B cell (primary cell): ENCODE measurements around the gene SLC25A52. TPM values are rescaled to one million over a fixed set of nuclear protein-coding genes. Genes with fewer than 3 reads are reported as not detected.

Experiments
- ATAC-seq: fragments of 200-7000 bp; cut with Tn5 transposase; one replicate; pipeline ENCODE4 v1.10.0; 2021; ENCODE audit warnings: low read depth, mild to moderate bottlenecking, moderate number of reproducible peaks, moderate library complexity
- CTCF ChIA-PET: fragments of 350-600 bp; sonication (Branson Sonifier 250); formaldehyde crosslinking; loops from one replicate; lab custom pipeline; 2021; ENCODE audit warnings: antibody characterized with exemption, inconsistent platforms; lab: Charles Lee
- POLR2A ChIA-PET: fragments of 350-600 bp; sonication (Branson Sonifier 250); formaldehyde crosslinking; loops from one replicate; lab custom pipeline; 2021; ENCODE audit warnings: antibody characterized with exemption; lab: Charles Lee
- DNase-seq: peaks from one replicate; pipeline ENCODE4 v3.0.0; 2013
- H2AFZ ChIP-seq: 2 replicates; pipeline ENCODE4 v1.6.1; 2012; ENCODE audit warnings: mild to moderate bottlenecking, low read depth, low read length; ENCODE audit not compliant: insufficient read depth, poor library complexity, severe bottlenecking
- H3K27ac ChIP-seq, 2 donors: 1 replicate in 1 of 2; 2 replicates in 1 of 2; pipeline ENCODE4 v1.5.1; 2012 to 2013; ENCODE audit warnings: low read length in 2 of 2, mild to moderate bottlenecking in 2 of 2, moderate library complexity in 1 of 2
- H3K27me3 ChIP-seq, 4 experiments: fragments of 200-600 bp in 1 of 4; sonication (generic) in 1 of 4; replicated peaks in 1 of 4; 1 replicate in 2 of 4; 2 replicates in 2 of 4; pipeline versions ENCODE4 v1.6.1 to v1.7.0; 2013 to 2016; ENCODE audit warnings: low read length in 3 of 4, mild to moderate bottlenecking in 2 of 4, mixed read lengths in 1 of 4, moderate library complexity in 1 of 4; ENCODE audit not compliant: insufficient read depth in 4 of 4, control insufficient read depth in 3 of 4; ENCODE audit errors: control extremely low read depth in 1 of 4
- H3K36me3 ChIP-seq, 2 experiments: replicated peaks in 1 of 2; 1 replicate in 1 of 2; 2 replicates in 1 of 2; pipeline versions ENCODE4 v1.6.1 to v1.7.1; 2013; ENCODE audit warnings: low read length in 1 of 2; ENCODE audit not compliant: insufficient read depth in 2 of 2, control insufficient read depth in 1 of 2; ENCODE audit errors: control extremely low read depth in 1 of 2, extremely low read depth in 1 of 2
- H3K4me1 ChIP-seq, 2 donors: fragments of 200-600 bp in 1 of 2; sonication (generic) in 1 of 2; 1 replicate in 1 of 2; 2 replicates in 1 of 2; pipeline versions ENCODE4 v1.5.1 to v1.6.1; 2013 to 2017; ENCODE audit warnings: low read length in 2 of 2; ENCODE audit not compliant: control insufficient read depth in 2 of 2, insufficient read depth in 2 of 2
- H3K4me2 ChIP-seq: replicated peaks from 2 replicates; pipeline ENCODE3; 2012; ENCODE audit warnings: mild to moderate bottlenecking, low read depth, low read length; ENCODE audit not compliant: poor library complexity, severe bottlenecking
- H3K4me3 ChIP-seq, 5 experiments: fragments of 200-600 bp in 1 of 5; sonication (generic) in 1 of 5; 1 replicate in 3 of 5; 2 replicates in 2 of 5; pipeline versions ENCODE4 v1.5.1 to v1.7.0; 2011 to 2016; ENCODE audit warnings: low read length in 4 of 5, mild to moderate bottlenecking in 4 of 5, low read depth in 2 of 5, control low read depth in 1 of 5, moderate library complexity in 1 of 5; ENCODE audit not compliant: insufficient read depth in 1 of 5; ENCODE audit errors: control extremely low read depth in 1 of 5, extremely low read depth in 1 of 5
- H3K79me2 ChIP-seq: fragments of 200-600 bp; sonication (generic); one replicate; pipeline ENCODE4 v1.6.0; 2016; ENCODE audit warnings: low read length; ENCODE audit not compliant: control insufficient read depth, insufficient read depth
- H3K9ac ChIP-seq: fragments of 200-600 bp; sonication (generic); 2 replicates; pipeline ENCODE4 v1.6.1; 2017; ENCODE audit warnings: mild to moderate bottlenecking, low read length, moderate library complexity
- H3K9me3 ChIP-seq, 3 donors: one replicate each; pipeline versions ENCODE4 v1.6.1 to v1.7.1; 2013; ENCODE audit warnings: low read length in 2 of 3; ENCODE audit not compliant: control insufficient read depth in 2 of 3, insufficient read depth in 1 of 3; ENCODE audit errors: control extremely low read depth in 1 of 3
- H4K20me1 ChIP-seq: 2 replicates; pipeline ENCODE4 v1.6.0; 2012; ENCODE audit warnings: mild to moderate bottlenecking, low read length; ENCODE audit not compliant: insufficient read depth, control insufficient read depth, poor library complexity, severe bottlenecking
- H3K27ac Mint-ChIP-seq: one replicate; pipeline ENCODE4 v1.8.0; 2021; ENCODE audit warnings: mixed read lengths
- H3K27me3 Mint-ChIP-seq: one replicate; pipeline ENCODE4 v1.8.0; 2021; ENCODE audit warnings: mixed read lengths
- H3K4me1 Mint-ChIP-seq: one replicate; pipeline ENCODE4 v1.8.0; 2021; ENCODE audit warnings: mixed read lengths
- H3K4me3 Mint-ChIP-seq: one replicate; pipeline ENCODE4 v1.8.0; 2021; ENCODE audit warnings: mixed read lengths
- H3K9me3 Mint-ChIP-seq: one replicate; pipeline ENCODE4 v1.8.0; 2022; ENCODE audit warnings: mixed read lengths; ENCODE audit not compliant: insufficient read depth
- CTCF ChIP-seq: fragments of 200-600 bp; IDR thresholded peaks from one replicate; pipeline ENCODE4 v1.8.0; 2022; ENCODE audit warnings: antibody characterized with exemption, mild to moderate bottlenecking
- EZH2 ChIP-seq: IDR thresholded peaks from 2 replicates; pipeline ENCODE4 v1.6.1; 2012; ENCODE audit warnings: borderline replicate concordance, low read depth, mild to moderate bottlenecking, moderate library complexity, low read length; ENCODE audit not compliant: insufficient read depth, poor library complexity, severe bottlenecking
- WGBS: methylation state at CpG from one replicate; pipeline ENCODE4 v1.1.5; 2013; ENCODE audit warnings: missing lambda C conversion rate; ENCODE audit not compliant: insufficient coverage; 5-methylcytosine and 5-hydroxymethylcytosine counted together
- intact Hi-C: fragments of 100-400 bp; cut with micrococcal nuclease; formaldehyde crosslinking; loops from one replicate; pipeline ENCODE4 v1.10.0; 2022
- polyA plus RNA-seq: library from polyadenylated mRNA; depleted of rRNA; stranded (reverse); fragments of >200 nt; gene quantifications from 2 replicates; pipeline ENCODE4 v1.2.3, GENCODE V29; 2012
- total RNA-seq, 2 donors: library from RNA; stranded (reverse); fragments of 120-200 nt in 1 of 2; gene quantifications; 1 replicate in 1 of 2; 2 replicates in 1 of 2; pipeline versions ENCODE4 v1.2.3 to v1.2.4, GENCODE V29; 2013 to 2022

SLC25A52 gene
- total and polyA plus RNA-seq, 2 donors (not counting 1 experiment from before 2014, with no cell fraction given), result 0.07 TPM; not detected in 1

GRCh38 chr18:31791817-31792579 lies 31.3 kb upstream of the SLC25A52 start:
- peaks cover 4 to 5% of the 10 kb centered on the region in 2 donors for H3K4me1 ChIP-seq
- no peak overlapping the region for H3K9ac ChIP-seq
- peaks cover 10% of the 10 kb centered on the region for H3K4me1 Mint-ChIP-seq
- H4K20me1 ChIP-seq, result no peaks in the 10 kb centered on the region
- WGBS, result 50% methylated on average over 2 of the region's 6 CpGs
- no peak overlapping the region for H3K4me3 Mint-ChIP-seq
- no peak overlapping the region for H3K27ac ChIP-seq
- no peak overlapping the region for H3K4me3 ChIP-seq
- no peaks in the 10 kb centered on the region for H3K9me3 ChIP-seq
- POLR2A ChIA-PET, result no interaction called here
- no peaks in the 10 kb centered on the region for H3K9me3 Mint-ChIP-seq
- intact Hi-C loops, result no loop called here
- no peaks in the 10 kb centered on the region for H3K36me3 ChIP-seq
- no peaks in the 10 kb centered on the region for H3K27me3 ChIP-seq
- H3K27me3 Mint-ChIP-seq, result no peaks in the 10 kb centered on the region
- ATAC-seq, result no peak
- H3K27ac Mint-ChIP-seq, result no peak overlapping the region
- H2AFZ ChIP-seq, result no peak overlapping the region
- H3K4me2 ChIP-seq, result no peak overlapping the region
- no peaks in the 10 kb centered on the region for H3K79me2 ChIP-seq
- TF ChIP-seq CTCF, result no peak
- TF ChIP-seq EZH2, result no peak
- CTCF ChIA-PET, result no interaction called here
- peak; percentile 5 for DNase-seq

- Histone ChIP-seq H3K9me3 (no peaks in the 10 kb centered on the region), H3K4me3 (no peak overlapping the region), H3K27ac (no peak overlapping the region), H3K36me3 (no peaks in the 10 kb centered on the region), H3K9ac (no peak overlapping the region), H2AFZ (no peak overlapping the region), H3K4me2 (no peak overlapping the region), H3K27me3 (no peaks in the 10 kb centered on the region), H3K4me1 (peaks cover 4 to 5% of the 10 kb centered on the region in 2 donors), H4K20me1 (no peaks in the 10 kb centered on the region), H3K79me2 (no peaks in the 10 kb centered on the region)
- POLR2A ChIA-PET, result no interaction called here
- CTCF ChIA-PET, result no interaction called here
- intact Hi-C loops, result no loop called here
- H3K27me3 Mint-ChIP-seq, result no peaks in the 10 kb centered on the region
- 94% methylated on average over 9 of the region's 10 CpGs for whole genome bisulfite sequencing
- DNase-seq, result no peak
- no peaks in the 10 kb centered on the region for H3K9me3 Mint-ChIP-seq
- no peak overlapping the region for H3K27ac Mint-ChIP-seq
- TF ChIP-seq CTCF (no peak), EZH2 (no peak)
- no peak for ATAC-seq
- no peak overlapping the region for H3K4me3 Mint-ChIP-seq
- peaks cover 10% of the 10 kb centered on the region for H3K4me1 Mint-ChIP-seq
These were observed 28.7 kb upstream of the SLC25A52 start for GRCh38 chr18:31789409-31789808.
